Nucleus accumbens (tissue), 56 donors: ENCODE data around the gene SMIM5.

Source experiments
- DNase-seq, 56 donors: peaks; one replicate each; lab custom pipeline; 2025; lab: John Stamatoyannopoulos, UW

Gene SMIM5

GRCh38 chr17:75658237-75658636, 25.0 kb downstream of the SMIM5 start:
- DNase-seq, result no peak

- DNase-seq, result peak in 42 of 56 donors; percentile 8 to 83 (median 61)
Measured at GRCh38 chr17:75661531-75661930, 28.3 kb downstream of the SMIM5 start.

DNA sequence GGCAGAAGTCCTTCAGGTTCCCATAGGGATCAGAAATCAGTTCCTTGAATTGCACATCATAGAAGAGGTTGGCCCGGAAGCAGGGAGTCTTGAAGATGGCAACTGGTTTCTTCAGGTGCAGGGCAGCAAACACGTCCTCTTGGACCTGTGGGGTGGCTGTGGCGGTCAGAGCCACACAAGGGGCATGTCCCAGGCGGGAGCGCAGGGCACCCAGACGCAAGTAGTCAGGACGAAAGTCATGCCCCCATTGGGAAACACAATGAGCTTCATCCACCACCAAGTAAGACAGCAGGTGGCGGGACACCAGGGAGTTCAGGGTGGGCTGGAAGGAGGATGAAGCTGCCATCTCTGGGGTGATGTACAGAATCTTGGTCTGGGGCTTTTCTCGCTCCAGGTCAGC, 29.3 kb downstream of the SMIM5 start:
- no peak for DNase-seq

DNA sequence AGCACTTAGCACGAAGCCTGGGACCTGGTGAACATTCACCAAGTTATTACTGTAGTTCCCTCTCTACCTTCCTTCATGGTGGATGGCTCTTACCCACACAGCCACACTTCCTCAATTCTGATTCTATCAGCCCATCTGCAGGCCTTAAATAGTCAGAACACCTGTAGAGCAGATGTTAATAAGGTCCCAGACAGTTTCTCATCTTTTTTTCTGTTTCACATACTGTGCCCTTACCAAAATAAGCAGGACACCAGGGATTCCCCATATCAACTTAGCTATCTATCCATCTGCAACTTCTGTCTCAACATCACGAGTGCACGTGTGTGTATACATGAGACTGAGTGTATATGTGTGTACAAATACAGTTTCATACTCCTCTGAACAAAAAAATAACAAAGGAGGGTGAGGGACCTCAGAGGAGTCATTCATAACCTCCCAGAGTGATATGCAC, 30.9 kb downstream of the SMIM5 start:
- DNase-seq, result no peak

DNA sequence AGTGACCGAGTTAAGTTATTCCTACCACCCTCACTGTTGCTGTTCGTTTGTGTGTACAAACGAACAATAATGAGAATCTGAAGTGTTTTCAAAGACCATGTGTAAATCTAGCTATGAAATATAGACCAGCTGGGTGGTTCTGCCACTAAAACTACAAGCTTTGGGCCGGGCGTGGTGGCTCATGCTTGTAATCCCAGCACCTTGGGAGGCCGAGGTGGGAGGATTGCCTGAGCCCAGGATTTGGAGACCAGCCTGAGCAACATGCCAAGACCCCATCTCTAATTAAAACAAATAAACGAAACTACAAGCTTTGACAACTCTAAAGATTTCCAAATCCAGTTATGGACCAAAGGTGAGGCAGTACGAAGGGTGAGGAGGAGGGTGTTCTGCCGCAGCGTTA, 32.7 kb downstream of the SMIM5 start:
- no peak for DNase-seq

DNA sequence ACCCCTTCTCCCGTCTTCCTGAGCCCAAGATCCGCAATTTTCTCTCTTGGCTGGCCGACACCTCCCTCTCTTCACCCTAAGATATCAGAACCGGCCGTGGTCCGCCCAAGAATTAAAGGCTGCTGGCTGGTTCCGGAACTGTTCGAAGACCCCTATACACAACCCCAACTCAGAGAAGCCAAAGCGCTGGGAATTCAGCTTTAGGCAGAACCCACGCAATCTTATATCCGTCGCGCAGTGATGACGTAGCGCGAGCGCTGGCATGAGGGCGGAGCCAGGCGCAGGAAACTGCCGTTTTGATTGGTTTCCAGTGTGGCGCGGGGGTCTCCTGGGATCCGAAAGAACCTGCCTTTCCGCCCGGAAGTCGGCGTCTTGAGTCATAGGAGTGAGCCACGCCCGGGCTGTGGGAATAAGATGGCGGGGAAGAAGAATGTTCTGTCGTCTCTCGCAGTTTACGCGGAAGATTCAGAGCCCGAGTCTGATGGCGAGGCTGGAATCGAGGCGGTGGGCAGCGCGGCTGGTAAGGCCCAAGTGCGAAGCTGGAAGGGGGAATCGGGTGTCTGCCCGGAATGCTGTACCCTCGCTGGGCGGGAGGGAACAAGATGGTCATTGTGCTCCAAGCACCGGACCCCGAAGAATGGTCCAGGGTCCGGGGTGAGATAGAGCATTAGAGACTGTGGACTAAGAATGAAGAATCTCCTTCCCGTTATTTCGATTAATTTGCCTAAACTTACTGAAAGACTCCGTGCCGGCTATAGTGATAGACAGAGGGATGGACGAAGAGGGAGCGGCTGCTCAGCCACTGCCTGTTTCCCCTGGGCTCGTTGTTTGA, 33.9 kb downstream of the SMIM5 start, which contains the start of the genes RECQL5 and SAP30BP:
RECQL5 (minus strand) TSS at position 196 of the 832 bp plus-strand sequence. CDS start 597 bp downstream, outside the sequence.
SAP30BP (plus strand) TSS at position 380 of the 832 bp plus-strand sequence; CDS start at position 415, 35 bp downstream.
- DNase-seq, result peak; percentile 84 to 99 (median 96)

DNA sequence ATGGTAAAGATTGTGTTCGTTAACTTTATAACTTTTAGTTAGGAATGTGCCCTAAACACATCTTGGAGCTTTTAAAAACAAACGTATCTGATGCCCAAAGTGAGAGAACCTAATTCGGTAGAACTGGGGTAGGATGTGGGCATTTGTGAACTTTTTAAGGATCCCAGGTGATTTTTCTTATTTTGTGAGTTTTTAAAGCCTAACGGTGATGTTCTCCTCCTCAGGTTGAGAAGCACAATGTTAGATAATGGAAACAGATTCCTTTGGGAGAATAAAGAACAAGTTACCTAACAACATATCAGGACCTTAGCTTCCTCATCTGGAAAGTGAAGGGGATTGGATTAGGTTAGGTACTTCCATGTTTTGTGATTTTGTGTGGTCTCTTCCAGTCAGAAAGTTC, 34.6 kb downstream of the SMIM5 start:
- DNase-seq, result no peak

DNA sequence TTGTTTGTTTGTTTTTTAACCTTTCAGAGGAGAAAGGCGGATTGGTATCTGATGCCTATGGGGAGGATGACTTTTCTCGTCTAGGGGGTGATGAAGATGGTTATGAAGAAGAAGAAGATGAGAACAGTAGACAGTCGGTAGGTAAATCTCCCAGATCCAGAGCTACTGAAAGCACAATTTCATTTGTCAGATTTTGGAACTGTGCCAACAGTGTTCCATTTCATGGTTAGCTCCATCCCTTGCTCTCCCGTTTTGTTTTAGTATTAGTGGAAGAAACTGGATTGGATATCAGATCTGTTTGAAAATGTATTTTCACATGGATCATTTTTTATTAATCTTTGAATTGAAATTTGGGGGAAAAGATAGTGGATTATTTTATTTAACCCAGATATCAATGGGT, 35.3 kb downstream of the SMIM5 start:
- no peak for DNase-seq

- no peak for DNase-seq
Measured at GRCh38 chr17:75670868-75671267, 37.6 kb downstream of the SMIM5 start.

DNA sequence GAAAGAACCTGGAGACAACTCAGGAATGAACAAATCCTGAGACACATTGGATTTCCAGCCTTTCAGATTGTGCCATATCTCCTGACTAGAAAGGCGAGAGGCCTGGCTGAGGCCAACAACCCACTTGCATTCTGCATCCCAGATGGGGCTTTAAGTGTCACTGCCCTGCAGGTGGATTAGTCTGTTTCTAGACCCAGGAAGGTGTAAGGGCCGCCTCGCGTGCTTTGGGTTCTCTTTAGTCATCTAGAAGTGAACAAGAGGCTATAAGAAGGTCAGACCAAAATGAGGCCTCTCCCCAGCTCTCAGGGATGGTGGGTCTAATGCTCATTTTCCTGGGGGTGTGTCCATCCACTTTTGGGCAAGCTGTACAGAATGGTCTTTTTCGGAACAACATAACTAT, 38.8 kb downstream of the SMIM5 start:
- no peak for DNase-seq

GRCh38 chr17:75673487-75673886, 40.3 kb downstream of the SMIM5 start:
- no peak for DNase-seq

DNA sequence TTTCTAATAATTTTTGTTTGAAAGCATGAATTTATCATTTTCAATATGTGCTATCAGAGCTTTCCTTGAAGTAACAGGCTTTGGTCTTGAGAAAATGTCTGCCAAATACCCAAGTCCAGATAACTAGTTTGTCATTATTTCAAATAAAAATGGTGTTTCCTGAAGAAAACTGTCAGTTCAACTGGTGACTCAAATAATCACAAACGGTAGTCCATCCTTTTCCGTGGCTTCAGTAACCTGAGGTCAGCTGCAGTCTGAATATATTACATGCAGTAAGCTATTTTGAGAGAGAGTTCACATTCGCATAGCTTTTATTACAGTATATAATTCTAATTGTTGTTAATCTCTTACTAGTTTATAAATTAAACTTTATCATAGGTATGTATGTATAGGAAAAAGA, 43.2 kb downstream of the SMIM5 start:
- no peak for DNase-seq

DNA sequence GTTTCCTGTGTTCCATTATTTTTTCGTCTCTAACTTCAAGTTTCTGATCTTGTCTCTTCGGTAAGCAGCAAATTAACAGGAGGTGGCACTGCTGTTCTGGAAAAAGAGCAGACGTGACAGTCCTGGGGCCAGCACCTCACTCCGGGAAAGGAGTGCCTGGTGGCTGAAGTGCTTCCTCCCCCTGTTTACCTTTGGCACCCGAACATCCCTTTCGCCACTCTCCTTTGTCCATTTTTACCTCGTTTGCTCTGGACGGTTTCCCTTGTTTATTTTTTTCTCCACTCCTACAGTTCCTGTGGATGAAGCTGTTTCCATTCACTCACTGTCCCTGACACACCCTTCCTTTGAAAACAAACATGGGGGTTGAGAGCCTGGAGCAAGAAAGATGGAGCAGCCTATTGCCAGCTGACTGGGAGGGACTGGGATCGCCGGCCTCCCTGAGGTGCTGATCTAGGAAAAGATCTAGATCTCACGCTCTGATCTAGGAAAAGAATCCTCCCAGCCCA, 46.5 kb downstream of the SMIM5 start:
- DNase-seq, result peak in 19 of 56 donors; percentile 17 to 48 (median 32)

- no peak for DNase-seq
Measured at GRCh38 chr17:75680431-75680830, 47.2 kb downstream of the SMIM5 start.

DNA sequence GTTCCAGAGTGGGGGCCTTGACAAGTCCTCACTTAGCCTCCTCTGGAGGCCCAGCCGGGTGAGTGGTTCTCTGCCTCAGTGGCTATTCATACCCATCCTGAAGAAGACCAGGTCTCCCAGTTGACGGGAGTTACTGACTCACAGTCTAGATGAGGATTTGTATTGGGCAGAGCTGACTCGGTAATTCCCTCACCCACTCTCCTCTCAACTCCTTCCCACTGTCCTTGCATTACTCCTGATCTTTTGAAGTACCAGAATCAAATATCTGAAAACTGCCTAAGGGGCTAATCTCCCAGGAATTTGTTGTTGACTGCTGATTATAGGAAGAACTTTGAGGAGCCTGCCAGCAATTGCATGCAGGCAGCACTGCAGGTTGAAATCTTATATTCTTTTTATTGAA, 48.1 kb downstream of the SMIM5 start:
- DNase-seq, result no peak

DNA sequence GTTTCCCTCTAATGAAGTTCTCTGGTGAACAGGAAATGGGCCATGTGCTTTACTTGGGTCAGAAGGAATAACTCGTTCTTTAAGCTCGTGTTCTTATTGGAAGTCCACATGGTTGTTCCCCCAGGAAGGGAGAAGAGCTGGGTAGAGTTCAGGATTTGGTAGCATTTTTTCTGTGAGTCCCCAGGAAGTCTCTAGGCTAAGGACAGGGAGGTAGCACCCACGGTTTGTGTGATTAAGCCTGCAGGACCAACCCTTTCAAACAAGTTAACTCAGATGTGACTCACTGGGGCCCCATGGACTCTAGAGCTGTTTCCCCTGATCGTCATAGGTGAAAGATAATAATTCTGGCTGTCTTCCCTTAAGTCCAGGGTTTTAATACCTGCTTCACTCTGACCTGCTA, 50.3 kb downstream of the SMIM5 start:
- DNase-seq, result no peak

- no peak for DNase-seq
Measured at GRCh38 chr17:75684249-75684648, 51.0 kb downstream of the SMIM5 start.

- peak in 2 of 56 donors; percentile 15 to 40 for DNase-seq
Measured at GRCh38 chr17:75684924-75685323, 51.7 kb downstream of the SMIM5 start.

DNA sequence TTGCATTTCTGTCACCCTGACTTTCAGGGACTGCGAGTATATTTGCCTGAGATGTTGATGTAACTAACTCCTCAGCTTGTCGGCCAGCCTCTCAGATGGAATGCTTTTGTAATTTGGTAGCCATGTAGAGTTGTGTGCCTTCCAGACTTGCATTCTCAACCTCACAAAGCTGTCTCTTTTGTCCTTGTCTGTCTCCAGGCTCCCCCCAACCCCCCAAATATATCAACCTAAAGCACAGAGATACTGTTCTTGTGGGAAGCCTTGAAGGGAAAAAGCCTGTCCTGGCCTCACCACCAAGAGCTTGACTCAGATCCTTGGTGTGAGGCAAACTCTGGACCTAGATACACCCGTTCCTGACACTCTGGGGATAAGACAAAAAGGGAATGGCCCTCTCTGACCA, 52.3 kb downstream of the SMIM5 start:
- DNase-seq, result no peak

DNA sequence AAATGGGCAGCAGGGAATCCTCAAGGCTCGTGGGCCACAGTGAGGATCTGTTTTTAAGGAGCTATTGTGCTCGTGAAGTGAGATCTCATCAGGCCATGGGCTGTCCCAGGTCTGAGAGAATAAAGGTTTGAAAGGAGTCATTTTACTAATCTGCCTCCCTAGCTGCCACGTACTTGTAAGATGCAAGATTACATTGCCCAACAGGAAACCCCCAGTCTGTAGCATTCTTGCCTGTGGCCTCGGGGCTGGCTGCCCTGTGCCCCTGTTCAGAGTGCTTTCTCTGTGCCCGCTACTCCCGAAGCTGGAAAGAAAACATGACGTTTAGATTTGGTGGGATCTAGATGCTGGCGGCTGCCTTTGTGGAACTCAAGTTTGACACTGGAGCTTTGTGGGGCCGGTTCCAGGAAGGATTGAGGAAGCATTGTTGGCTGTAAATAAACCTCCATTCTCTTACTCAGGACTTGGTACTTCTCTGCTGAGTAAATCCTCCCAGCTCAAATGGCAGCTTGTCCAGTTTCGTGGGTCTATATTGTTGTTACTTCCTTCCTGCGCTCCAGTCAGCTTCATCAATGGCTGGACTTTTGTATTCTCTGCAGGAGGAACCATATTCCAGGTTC, 55.1 kb downstream of the SMIM5 start:
- peak in 3 of 56 donors; percentile 35 to 39 (median 36) for DNase-seq

GRCh38 chr17:75689441-75689873, 56.2 kb downstream of the SMIM5 start:
- no peak for DNase-seq
